ENCODE data around the gene MKX. TPM values are rescaled to one million over a fixed set of nuclear protein-coding genes. Genes with fewer than 3 reads are reported as not detected.

MKX gene
- total RNA-seq, 1 experiment from 2014 or later = not detected

DNA sequence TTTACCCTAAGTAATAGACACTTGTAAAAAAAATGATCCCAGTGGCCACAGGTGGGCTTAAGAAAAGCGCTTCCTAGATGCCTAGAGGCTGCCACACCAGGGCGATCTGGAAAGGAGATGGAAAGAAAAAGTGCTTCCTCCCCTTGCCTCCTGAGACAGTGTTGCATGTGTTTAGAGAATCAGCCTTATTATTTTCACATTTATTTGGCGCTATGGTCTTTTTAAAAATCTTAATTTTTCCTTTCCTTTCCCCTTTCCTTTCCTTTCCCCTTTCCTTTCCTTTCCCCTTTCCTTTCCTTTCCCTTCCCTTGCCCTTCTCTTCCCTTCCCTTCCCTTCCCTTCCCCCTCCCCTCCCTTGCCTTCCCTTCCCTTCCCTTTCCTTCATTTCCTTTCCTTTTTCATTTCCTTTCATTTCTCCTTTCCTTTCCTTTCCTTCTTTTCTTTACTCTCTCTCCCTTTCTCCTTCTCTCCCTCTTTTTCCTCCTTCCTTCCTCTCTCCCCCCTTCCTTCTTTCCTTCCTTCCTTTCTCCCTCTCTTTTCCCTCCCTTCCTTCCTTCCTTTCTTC lies 7.1 kb upstream of the MKX start:
- Histone ChIP-seq H3K27me3 (ENCODE audit: control insufficient read depth, insufficient read depth, low read length) (peaks cover 2% of the 10 kb centered on the region), H3K4me3 (ENCODE audit: low read depth in 2 of 2, low read length in 2 of 2) (no peak overlapping the region), H3K36me3 (ENCODE audit: control insufficient read depth, insufficient read depth, low read length) (no peaks in the 10 kb centered on the region), H3K4me1 (ENCODE audit: control insufficient read depth, insufficient read depth, low read length) (no peaks in the 10 kb centered on the region), H3K27ac (ENCODE audit: low read length) (no peak overlapping the region), H3K9me3 (ENCODE audit: control insufficient read depth, insufficient read depth, low read depth, low read length) (no peaks in the 10 kb centered on the region)
- no TSS peak for BruUV-seq (replicated peaks)
- DNase-seq (ENCODE audit: low read depth, low spot score) = no peak
- ChIA-PET CTCF (no interaction called here), POLR2A (no interaction called here)
- in situ Hi-C loops (cut with HindIII; ENCODE audit: low pct_unique_long_range_greater_than_20kb, low sequenced_read_pairs) (no loop called here), intact Hi-C loops (cut with micrococcal nuclease; ENCODE audit: unreplicated experiment) (no loop called here)
- ATAC-seq = no peak
- TF ChIP-seq SIN3A (IDR thresholded peaks at IDR 0.05; ENCODE audit: borderline replicate concordance, insufficient read depth, low read depth, low read length) = no peak
- no peak for TF ChIP-seq POLR2AphosphoS5 (IDR thresholded peaks at IDR 0.05; ENCODE audit: low read depth, low read length)

DNA sequence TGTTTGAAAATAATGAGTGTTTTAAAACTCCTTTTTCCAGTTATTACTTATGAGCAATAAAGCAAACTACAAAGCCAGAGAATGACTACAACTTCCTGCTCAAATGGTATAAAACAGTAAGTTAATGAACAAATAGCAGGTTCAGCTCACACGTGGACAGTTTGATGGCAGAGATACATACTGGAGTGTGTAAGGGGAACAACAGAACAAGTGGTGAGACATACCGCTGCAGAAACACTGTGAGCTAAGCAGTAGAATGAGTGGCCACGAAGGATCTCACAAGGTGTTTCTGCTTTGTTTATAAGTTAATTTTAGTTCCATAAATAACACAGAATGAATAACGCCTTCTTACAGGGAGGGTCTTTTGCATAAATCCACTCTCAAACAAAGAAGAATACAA lies 3.0 kb upstream of the MKX start:
- CTCF ChIA-PET = no interaction called here
- no peaks in the 10 kb centered on the region for H3K9me3 ChIP-seq (ENCODE audit: control insufficient read depth, insufficient read depth, low read depth, low read length)
- intact Hi-C loops (cut with micrococcal nuclease; ENCODE audit: unreplicated experiment) = no loop called here
- TF ChIP-seq, protein P1, sequence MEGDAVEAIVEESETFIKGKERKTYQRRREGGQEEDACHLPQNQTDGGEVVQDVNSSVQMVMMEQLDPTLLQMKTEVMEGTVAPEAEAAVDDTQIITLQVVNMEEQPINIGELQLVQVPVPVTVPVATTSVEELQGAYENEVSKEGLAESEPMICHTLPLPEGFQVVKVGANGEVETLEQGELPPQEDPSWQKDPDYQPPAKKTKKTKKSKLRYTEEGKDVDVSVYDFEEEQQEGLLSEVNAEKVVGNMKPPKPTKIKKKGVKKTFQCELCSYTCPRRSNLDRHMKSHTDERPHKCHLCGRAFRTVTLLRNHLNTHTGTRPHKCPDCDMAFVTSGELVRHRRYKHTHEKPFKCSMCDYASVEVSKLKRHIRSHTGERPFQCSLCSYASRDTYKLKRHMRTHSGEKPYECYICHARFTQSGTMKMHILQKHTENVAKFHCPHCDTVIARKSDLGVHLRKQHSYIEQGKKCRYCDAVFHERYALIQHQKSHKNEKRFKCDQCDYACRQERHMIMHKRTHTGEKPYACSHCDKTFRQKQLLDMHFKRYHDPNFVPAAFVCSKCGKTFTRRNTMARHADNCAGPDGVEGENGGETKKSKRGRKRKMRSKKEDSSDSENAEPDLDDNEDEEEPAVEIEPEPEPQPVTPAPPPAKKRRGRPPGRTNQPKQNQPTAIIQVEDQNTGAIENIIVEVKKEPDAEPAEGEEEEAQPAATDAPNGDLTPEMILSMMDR (IDR thresholded peaks at IDR 0.05) = no peak
- TF ChIP-seq SIN3A (IDR thresholded peaks at IDR 0.05; ENCODE audit: borderline replicate concordance, insufficient read depth, low read depth, low read length) = no peak
- TF ChIP-seq, protein P2, sequence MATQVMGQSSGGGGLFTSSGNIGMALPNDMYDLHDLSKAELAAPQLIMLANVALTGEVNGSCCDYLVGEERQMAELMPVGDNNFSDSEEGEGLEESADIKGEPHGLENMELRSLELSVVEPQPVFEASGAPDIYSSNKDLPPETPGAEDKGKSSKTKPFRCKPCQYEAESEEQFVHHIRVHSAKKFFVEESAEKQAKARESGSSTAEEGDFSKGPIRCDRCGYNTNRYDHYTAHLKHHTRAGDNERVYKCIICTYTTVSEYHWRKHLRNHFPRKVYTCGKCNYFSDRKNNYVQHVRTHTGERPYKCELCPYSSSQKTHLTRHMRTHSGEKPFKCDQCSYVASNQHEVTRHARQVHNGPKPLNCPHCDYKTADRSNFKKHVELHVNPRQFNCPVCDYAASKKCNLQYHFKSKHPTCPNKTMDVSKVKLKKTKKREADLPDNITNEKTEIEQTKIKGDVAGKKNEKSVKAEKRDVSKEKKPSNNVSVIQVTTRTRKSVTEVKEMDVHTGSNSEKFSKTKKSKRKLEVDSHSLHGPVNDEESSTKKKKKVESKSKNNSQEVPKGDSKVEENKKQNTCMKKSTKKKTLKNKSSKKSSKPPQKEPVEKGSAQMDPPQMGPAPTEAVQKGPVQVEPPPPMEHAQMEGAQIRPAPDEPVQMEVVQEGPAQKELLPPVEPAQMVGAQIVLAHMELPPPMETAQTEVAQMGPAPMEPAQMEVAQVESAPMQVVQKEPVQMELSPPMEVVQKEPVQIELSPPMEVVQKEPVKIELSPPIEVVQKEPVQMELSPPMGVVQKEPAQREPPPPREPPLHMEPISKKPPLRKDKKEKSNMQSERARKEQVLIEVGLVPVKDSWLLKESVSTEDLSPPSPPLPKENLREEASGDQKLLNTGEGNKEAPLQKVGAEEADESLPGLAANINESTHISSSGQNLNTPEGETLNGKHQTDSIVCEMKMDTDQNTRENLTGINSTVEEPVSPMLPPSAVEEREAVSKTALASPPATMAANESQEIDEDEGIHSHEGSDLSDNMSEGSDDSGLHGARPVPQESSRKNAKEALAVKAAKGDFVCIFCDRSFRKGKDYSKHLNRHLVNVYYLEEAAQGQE (IDR thresholded peaks at IDR 0.05; ENCODE audit: insufficient read depth in 1 of 2, low read depth in 2 of 2, low read length in 1 of 2) = no peak
- no peak for TF ChIP-seq TCF7L2 (IDR thresholded peaks at IDR 0.05; ENCODE audit: low read depth, low read length)
- no peak for TF ChIP-seq POLR2AphosphoS5 (IDR thresholded peaks at IDR 0.05; ENCODE audit: low read depth, low read length)
- no TSS peak for BruUV-seq (replicated peaks)
- DNase-seq (ENCODE audit: low read depth, low spot score) (no peak), ATAC-seq (no peak)
- no peaks in the 10 kb centered on the region for H3K36me3 ChIP-seq (ENCODE audit: control insufficient read depth, insufficient read depth, low read length)
- no peaks in the 10 kb centered on the region; the same call in 1 of the 2 replicates for H3K4me1 ChIP-seq (ENCODE audit: control insufficient read depth, insufficient read depth, low read length)
- H3K27ac ChIP-seq (ENCODE audit: low read length) = no peak overlapping the region
- in situ Hi-C loops (cut with HindIII; ENCODE audit: low pct_unique_long_range_greater_than_20kb, low sequenced_read_pairs) = no loop called here
- peaks cover 14% of the 10 kb centered on the region for H3K27me3 ChIP-seq (ENCODE audit: control insufficient read depth, insufficient read depth, low read length)
- no peak overlapping the region for H3K4me3 ChIP-seq (ENCODE audit: low read depth in 2 of 2, low read length in 2 of 2)
- POLR2A ChIA-PET = no interaction called here

DNA sequence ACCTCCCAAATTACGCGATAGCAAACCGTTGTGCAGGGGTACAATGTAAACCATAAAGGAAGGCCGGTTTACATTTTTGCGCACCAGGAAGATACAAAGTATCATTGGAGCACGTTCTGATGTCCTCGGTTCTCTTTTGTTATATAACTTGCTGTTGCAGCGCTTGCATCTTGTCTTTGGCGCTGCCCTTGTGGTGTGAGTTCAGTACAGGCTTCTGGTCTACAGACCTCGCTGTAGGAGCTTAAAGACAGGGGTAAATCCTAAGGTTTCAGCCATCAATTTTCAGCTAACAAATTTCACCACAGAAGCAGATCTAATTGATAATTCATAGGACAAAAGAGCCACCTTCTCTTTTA lies 1.5 kb upstream of the MKX start:
- no TSS peak for BruUV-seq (replicated peaks)
- in situ Hi-C loops (cut with HindIII; ENCODE audit: low pct_unique_long_range_greater_than_20kb, low sequenced_read_pairs) = no loop called here
- Histone ChIP-seq H3K27me3 (ENCODE audit: control insufficient read depth, insufficient read depth, low read length) (peaks cover 14% of the 10 kb centered on the region), H3K27ac (ENCODE audit: low read length) (no peak overlapping the region), H3K4me1 (ENCODE audit: control insufficient read depth, insufficient read depth, low read length) (no peaks in the 10 kb centered on the region; the same call in 1 of the 2 replicates), H3K4me3 (ENCODE audit: low read depth in 2 of 2, low read length in 2 of 2) (no peak overlapping the region), H3K36me3 (ENCODE audit: control insufficient read depth, insufficient read depth, low read length) (no peaks in the 10 kb centered on the region), H3K9me3 (ENCODE audit: control insufficient read depth, insufficient read depth, low read depth, low read length) (no peaks in the 10 kb centered on the region)
- no peak for ATAC-seq
- CTCF ChIA-PET = no interaction called here
- intact Hi-C loops (cut with micrococcal nuclease; ENCODE audit: unreplicated experiment) = no loop called here
- POLR2A ChIA-PET = no interaction called here
- TF ChIP-seq, protein P2 (IDR thresholded peaks at IDR 0.05; ENCODE audit: insufficient read depth in 1 of 2, low read depth in 2 of 2, low read length in 1 of 2) = no peak
- TF ChIP-seq TCF7L2 (IDR thresholded peaks at IDR 0.05; ENCODE audit: low read depth, low read length) (no peak), POLR2AphosphoS5 (IDR thresholded peaks at IDR 0.05; ENCODE audit: low read depth, low read length) (no peak), SIN3A (IDR thresholded peaks at IDR 0.05; ENCODE audit: borderline replicate concordance, insufficient read depth, low read depth, low read length) (no peak)
- TF ChIP-seq, protein P1 (IDR thresholded peaks at IDR 0.05) = no peak; the same call in 1 of the 2 replicates
- DNase-seq (ENCODE audit: low read depth, low spot score) = no peak

Data from Panc1 (cell line).